Transverse colon (tissue), 4 donors: ENCODE data around the gene FRMD6.

Source experiments
- CTCF ChIP-seq, 5 experiments: fragments of 200-600 bp in 3 of 5; fragments of 450-650 bp in 2 of 5; sonication (generic) in 3 of 5; IDR thresholded peaks; 1 replicate in 2 of 5; 2 replicates in 3 of 5; pipeline ENCODE4 v1.5.1; 2016 to 2017; ENCODE audit warnings: antibody characterized with exemption in 5 of 5, inconsistent platforms in 3 of 5, mild to moderate bottlenecking in 2 of 5, moderate library complexity in 1 of 5
- EP300 ChIP-seq: sonication (generic); formaldehyde crosslinking; IDR thresholded peaks from one replicate; pipeline ENCODE4 v1.6.1; 2017; ENCODE audit warnings: antibody characterized with exemption, low read depth
- POLR2A ChIP-seq: fragments of 450-650 bp; IDR thresholded peaks from one replicate; pipeline ENCODE4 v1.6.1; 2016; ENCODE audit warnings: antibody characterized with exemption, mild to moderate bottlenecking, moderate library complexity
- POLR2AphosphoS5 ChIP-seq, 3 donors: sonication (generic); formaldehyde crosslinking; IDR thresholded peaks; one replicate each; pipeline ENCODE4 v1.6.1; 2016; ENCODE audit warnings: antibody characterized with exemption in 3 of 3

DNA sequence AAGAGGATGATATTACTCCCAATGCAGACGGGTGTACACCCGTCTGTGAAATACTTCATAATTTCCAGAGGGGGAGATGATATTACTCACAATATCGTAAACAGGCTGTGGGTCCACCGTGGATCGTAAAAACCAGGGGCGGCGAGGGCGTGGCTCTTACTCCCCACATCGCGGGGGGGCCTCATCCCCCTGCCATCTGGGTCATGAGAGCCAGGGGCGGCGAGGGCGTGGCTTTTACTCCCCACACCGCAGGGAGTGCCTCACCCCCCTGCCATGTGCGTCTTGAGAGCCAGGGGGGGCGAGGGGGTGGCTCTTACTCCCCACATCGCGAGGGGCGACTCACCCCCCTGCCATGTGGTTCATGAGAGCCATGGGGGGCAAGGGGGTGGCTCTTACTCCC, 122.5 kb downstream of the FRMD6 start:
- no peak for TF ChIP-seq CTCF (IDR thresholded peaks at IDR 0.05)
- TF ChIP-seq POLR2A: no peak
- no peak for TF ChIP-seq POLR2AphosphoS5 (IDR thresholded peaks at IDR 0.05)
- no peak for TF ChIP-seq EP300
